HepG2 (cell line): ENCODE results near the gene COG4. TPM values are rescaled to one million over a fixed set of nuclear protein-coding genes. Genes with fewer than 3 reads are reported as not detected.

ENCODE experiments used
- BHLHE40 ChIP-seq: IDR thresholded peaks from 2 replicates; pipeline ENCODE4 v1.6.1; 2011; ENCODE audit warnings: low read length, improper control_type of control experiment
- ELF3 ChIP-seq: IDR thresholded peaks from 2 replicates; pipeline ENCODE4 v1.6.1; 2016; ENCODE audit warnings: missing genetic modification reagents, missing compliant biosample characterization
- GLI4 ChIP-seq: sonication (generic); formaldehyde crosslinking; IDR thresholded peaks from 2 replicates; pipeline ENCODE4 v1.5.1; 2020; ENCODE audit warnings: missing genetic modification reagents, mild to moderate bottlenecking, moderate library complexity, borderline replicate concordance
- MAFF ChIP-seq: IDR thresholded peaks from 2 replicates; pipeline ENCODE4 v1.6.1; 2011; ENCODE audit warnings: low read depth, low read length, improper control_type of control experiment
- MEIS1 ChIP-seq: sonication (generic); formaldehyde crosslinking; IDR thresholded peaks from 2 replicates; pipeline ENCODE4 v1.9.0; 2021; ENCODE audit warnings: mild to moderate bottlenecking, missing genetic modification reagents, moderate library complexity, borderline replicate concordance
- PITX1 ChIP-seq: sonication (generic); formaldehyde crosslinking; IDR thresholded peaks from 2 replicates; pipeline ENCODE4 v1.5.1; 2020; ENCODE audit warnings: mild to moderate bottlenecking, missing genetic modification reagents
- RBFOX2 ChIP-seq: fragments of 200-400 bp; formaldehyde crosslinking; IDR thresholded peaks from 2 replicates; pipeline ENCODE4 v1.6.1; 2017; ENCODE audit warnings: low read depth, mild to moderate bottlenecking, low read length
- RXRA ChIP-seq: sonication (generic); formaldehyde crosslinking; IDR thresholded peaks from 2 replicates; pipeline ENCODE4 v1.5.1; 2020; ENCODE audit warnings: missing genetic modification reagents
- SMAD3 ChIP-seq: sonication (generic); formaldehyde crosslinking; IDR thresholded peaks from 2 replicates; pipeline ENCODE4 v1.4.0; 2020; ENCODE audit warnings: missing genetic modification reagents
- SMC3 ChIP-seq: IDR thresholded peaks from 2 replicates; pipeline ENCODE4 v1.6.1; 2011; ENCODE audit warnings: low read length, improper control_type of control experiment
- TBX3 ChIP-seq: fragments of 450-650 bp; IDR thresholded peaks from 2 replicates; pipeline ENCODE4 v1.6.1; 2017; ENCODE audit warnings: antibody characterized with exemption, mild to moderate bottlenecking, inconsistent platforms, borderline replicate concordance
- ZFP37 ChIP-seq: sonication (generic); formaldehyde crosslinking; IDR thresholded peaks from 2 replicates; pipeline ENCODE4 v1.4.0; 2020; ENCODE audit warnings: missing genetic modification reagents, borderline replicate concordance
- ZNF296 ChIP-seq: sonication (generic); formaldehyde crosslinking; conservative IDR thresholded peaks from 2 replicates; pipeline ENCODE4 v1.5.0; 2020; ENCODE audit warnings: mild to moderate bottlenecking, missing genetic modification reagents
- ZNF383 ChIP-seq: sonication (generic); formaldehyde crosslinking; IDR thresholded peaks from 2 replicates; pipeline ENCODE4 v1.4.0; 2020; ENCODE audit warnings: missing genetic modification reagents, mild to moderate bottlenecking, borderline replicate concordance
- ZNF546 ChIP-seq: sonication (generic); formaldehyde crosslinking; conservative IDR thresholded peaks from 2 replicates; pipeline ENCODE4 v1.8.1; 2023; ENCODE audit warnings: mild to moderate bottlenecking, missing genetic modification reagents
- ZNF556 ChIP-seq: sonication (generic); formaldehyde crosslinking; IDR thresholded peaks from 2 replicates; pipeline ENCODE4 v1.4.0; 2020; ENCODE audit warnings: mild to moderate bottlenecking, missing genetic modification reagents, borderline replicate concordance
- ZNF782 ChIP-seq: sonication (generic); formaldehyde crosslinking; IDR thresholded peaks from 2 replicates; pipeline ENCODE4 v1.4.0; 2020; ENCODE audit warnings: missing genetic modification reagents, mild to moderate bottlenecking, borderline replicate concordance
- ZNF816 ChIP-seq: sonication (generic); formaldehyde crosslinking; IDR thresholded peaks from 2 replicates; pipeline ENCODE4 v1.8.0; 2022; ENCODE audit warnings: missing genetic modification reagents, mild to moderate bottlenecking, borderline replicate concordance
- polyA plus RNA-seq, 8 experiments: library from polyadenylated mRNA; depleted of rRNA in 3 of 8; stranded (reverse) in 7 of 8; unstranded in 1 of 8; fragments of >200 nt; fragmentation: Illumina TruSeq in 4 of 8; extraction: Trizol in 4 of 8; gene quantifications; 2 replicates each; pipeline versions ENCODE4 v1.2.1 to v1.2.3, GENCODE V29; 2011 to 2016; ENCODE audit warnings: low read depth in 4 of 8, missing spikeins in 1 of 8, mixed read lengths in 1 of 8; ENCODE audit not compliant: insufficient read depth in 1 of 8
- total RNA-seq, 5 experiments: library from RNA; depleted of rRNA; stranded (reverse); fragments of >200 nt; fragmentation: Illumina TruSeq; extraction: Trizol; gene quantifications; 2 replicates each; pipeline ENCODE4 v1.2.3, GENCODE V29; 2016; ENCODE audit warnings: low read depth in 1 of 5
- TF ChIP-seq, protein P1 (sequence below): sonication (generic); formaldehyde crosslinking; IDR thresholded peaks from 2 replicates; pipeline ENCODE4 v1.5.0; 2020; ENCODE audit warnings: missing genetic modification reagents
- TF ChIP-seq, protein P2 (sequence below): sonication (generic); formaldehyde crosslinking; conservative IDR thresholded peaks from 2 replicates; pipeline ENCODE4 v1.4.0; 2020; ENCODE audit warnings: mild to moderate bottlenecking, missing genetic modification reagents, moderate library complexity
- TF ChIP-seq, protein P3 (sequence below): sonication (generic); formaldehyde crosslinking; conservative IDR thresholded peaks from 2 replicates; pipeline ENCODE4 v1.8.0; 2022; ENCODE audit warnings: low read depth, missing genetic modification reagents
- TF ChIP-seq, protein P4 (sequence below): sonication (generic); formaldehyde crosslinking; IDR thresholded peaks from 2 replicates; pipeline ENCODE4 v1.5.1; 2020; ENCODE audit warnings: missing genetic modification reagents, mild to moderate bottlenecking, borderline replicate concordance

COG4 gene
- total and polyA plus RNA-seq, 2 of the 13 experiments (the other 11 are each of a cell fraction or from before 2014, with no cell fraction given): 51.1 to 73.8 TPM

DNA sequence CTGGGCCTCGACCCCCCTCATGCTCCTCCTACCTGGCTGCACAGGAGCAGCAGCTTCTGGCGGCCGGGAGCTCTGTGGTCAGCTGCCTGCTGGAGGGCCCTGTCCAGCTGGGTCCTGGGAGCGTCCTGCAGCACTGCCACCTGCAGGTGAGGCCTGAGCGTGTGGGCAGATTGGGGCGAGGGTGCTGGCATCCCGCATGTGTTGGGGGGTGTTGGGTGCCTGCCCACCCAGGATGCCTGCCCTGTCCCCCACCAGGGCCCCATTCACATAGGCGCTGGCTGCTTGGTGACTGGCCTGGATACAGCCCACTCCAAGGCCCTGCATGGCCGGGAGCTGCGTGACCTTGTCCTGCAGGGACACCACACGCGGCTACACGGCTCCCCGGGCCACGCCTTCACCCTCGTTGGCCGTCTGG is 52.4 kb downstream of the COG4 start (continued):
- TF ChIP-seq MEIS1 (CRISPR knock-in tag) (peak; percentile 92; the same call in 1 of the 2 replicates), ELF3 (peak; percentile 48; the same call in 1 of the 2 replicates), ZNF556 (CRISPR knock-in tag) (peak; percentile 56; the same call in 1 of the 2 replicates), BHLHE40 (peak; percentile 49; the same call in 1 of the 2 replicates), SMC3 (peak; percentile 80; the same call in 1 of the 2 replicates), GLI4 (no peak), ZNF816 (CRISPR knock-in tag) (no peak), ZNF383 (peak; percentile 54; the same call in 1 of the 2 replicates), SMAD3 (0 out of 2 replicates have a peak, but pooled peaks have one; percentile 58), ZNF546 (CRISPR knock-in tag) (0 out of 2 replicates have a peak, but pooled peaks have one; percentile 28), TBX3 (no peak), PITX1 (CRISPR knock-in tag) (peak; percentile 54; the same call in 1 of the 2 replicates), ZNF296 (peak; percentile 97; the same call in 1 of the 2 replicates), ZNF782 (peak; percentile 89), RBFOX2 (peak; percentile 32; the same call in 1 of the 2 replicates), ZFP37 (CRISPR knock-in tag) (0 out of 2 replicates have a peak, but pooled peaks have one; percentile 26), RXRA (peak; percentile 64), MAFF (no peak)
- TF ChIP-seq, protein P1, sequence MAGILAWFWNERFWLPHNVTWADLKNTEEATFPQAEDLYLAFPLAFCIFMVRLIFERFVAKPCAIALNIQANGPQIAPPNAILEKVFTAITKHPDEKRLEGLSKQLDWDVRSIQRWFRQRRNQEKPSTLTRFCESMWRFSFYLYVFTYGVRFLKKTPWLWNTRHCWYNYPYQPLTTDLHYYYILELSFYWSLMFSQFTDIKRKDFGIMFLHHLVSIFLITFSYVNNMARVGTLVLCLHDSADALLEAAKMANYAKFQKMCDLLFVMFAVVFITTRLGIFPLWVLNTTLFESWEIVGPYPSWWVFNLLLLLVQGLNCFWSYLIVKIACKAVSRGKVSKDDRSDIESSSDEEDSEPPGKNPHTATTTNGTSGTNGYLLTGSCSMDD (CRISPR knock-in tag): no peak
- TF ChIP-seq, protein P2, sequence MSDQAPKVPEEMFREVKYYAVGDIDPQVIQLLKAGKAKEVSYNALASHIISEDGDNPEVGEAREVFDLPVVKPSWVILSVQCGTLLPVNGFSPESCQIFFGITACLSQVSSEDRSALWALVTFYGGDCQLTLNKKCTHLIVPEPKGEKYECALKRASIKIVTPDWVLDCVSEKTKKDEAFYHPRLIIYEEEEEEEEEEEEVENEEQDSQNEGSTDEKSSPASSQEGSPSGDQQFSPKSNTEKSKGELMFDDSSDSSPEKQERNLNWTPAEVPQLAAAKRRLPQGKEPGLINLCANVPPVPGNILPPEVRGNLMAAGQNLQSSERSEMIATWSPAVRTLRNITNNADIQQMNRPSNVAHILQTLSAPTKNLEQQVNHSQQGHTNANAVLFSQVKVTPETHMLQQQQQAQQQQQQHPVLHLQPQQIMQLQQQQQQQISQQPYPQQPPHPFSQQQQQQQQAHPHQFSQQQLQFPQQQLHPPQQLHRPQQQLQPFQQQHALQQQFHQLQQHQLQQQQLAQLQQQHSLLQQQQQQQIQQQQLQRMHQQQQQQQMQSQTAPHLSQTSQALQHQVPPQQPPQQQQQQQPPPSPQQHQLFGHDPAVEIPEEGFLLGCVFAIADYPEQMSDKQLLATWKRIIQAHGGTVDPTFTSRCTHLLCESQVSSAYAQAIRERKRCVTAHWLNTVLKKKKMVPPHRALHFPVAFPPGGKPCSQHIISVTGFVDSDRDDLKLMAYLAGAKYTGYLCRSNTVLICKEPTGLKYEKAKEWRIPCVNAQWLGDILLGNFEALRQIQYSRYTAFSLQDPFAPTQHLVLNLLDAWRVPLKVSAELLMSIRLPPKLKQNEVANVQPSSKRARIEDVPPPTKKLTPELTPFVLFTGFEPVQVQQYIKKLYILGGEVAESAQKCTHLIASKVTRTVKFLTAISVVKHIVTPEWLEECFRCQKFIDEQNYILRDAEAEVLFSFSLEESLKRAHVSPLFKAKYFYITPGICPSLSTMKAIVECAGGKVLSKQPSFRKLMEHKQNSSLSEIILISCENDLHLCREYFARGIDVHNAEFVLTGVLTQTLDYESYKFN (CRISPR knock-in tag): 0 out of 2 replicates have a peak, but pooled peaks have one; percentile 28
- TF ChIP-seq, protein P3, sequence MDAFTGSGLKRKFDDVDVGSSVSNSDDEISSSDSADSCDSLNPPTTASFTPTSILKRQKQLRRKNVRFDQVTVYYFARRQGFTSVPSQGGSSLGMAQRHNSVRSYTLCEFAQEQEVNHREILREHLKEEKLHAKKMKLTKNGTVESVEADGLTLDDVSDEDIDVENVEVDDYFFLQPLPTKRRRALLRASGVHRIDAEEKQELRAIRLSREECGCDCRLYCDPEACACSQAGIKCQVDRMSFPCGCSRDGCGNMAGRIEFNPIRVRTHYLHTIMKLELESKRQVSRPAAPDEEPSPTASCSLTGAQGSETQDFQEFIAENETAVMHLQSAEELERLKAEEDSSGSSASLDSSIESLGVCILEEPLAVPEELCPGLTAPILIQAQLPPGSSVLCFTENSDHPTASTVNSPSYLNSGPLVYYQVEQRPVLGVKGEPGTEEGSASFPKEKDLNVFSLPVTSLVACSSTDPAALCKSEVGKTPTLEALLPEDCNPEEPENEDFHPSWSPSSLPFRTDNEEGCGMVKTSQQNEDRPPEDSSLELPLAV: no peak
- TF ChIP-seq, protein P4, sequence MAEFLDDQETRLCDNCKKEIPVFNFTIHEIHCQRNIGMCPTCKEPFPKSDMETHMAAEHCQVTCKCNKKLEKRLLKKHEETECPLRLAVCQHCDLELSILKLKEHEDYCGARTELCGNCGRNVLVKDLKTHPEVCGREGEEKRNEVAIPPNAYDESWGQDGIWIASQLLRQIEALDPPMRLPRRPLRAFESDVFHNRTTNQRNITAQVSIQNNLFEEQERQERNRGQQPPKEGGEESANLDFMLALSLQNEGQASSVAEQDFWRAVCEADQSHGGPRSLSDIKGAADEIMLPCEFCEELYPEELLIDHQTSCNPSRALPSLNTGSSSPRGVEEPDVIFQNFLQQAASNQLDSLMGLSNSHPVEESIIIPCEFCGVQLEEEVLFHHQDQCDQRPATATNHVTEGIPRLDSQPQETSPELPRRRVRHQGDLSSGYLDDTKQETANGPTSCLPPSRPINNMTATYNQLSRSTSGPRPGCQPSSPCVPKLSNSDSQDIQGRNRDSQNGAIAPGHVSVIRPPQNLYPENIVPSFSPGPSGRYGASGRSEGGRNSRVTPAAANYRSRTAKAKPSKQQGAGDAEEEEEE (CRISPR knock-in tag): peak; percentile 90; the same call in 1 of the 2 replicates
